NCI-H1694 treated with DMSO at 0.1 percent for 48 hours (cell line): Measurements from ENCODE around the gene HIRA.
"Not testable (repeated sequence)": the region's sequence is repeated elsewhere in the genome, so short reads cannot be mapped to it uniquely, and the experiment has no call there.

Experiments used
- DNase-seq: peaks from one replicate; lab custom pipeline; 2025; lab: John Stamatoyannopoulos, UW

The HIRA gene

GRCh38 chr22:19356708-19357269, 74.7 kb downstream of the HIRA start:
- no peak for DNase-seq

GRCh38 chr22:19355413-19356157, 75.9 kb downstream of the HIRA start:
- no peak for DNase-seq

- no peak for DNase-seq
Observed at GRCh38 chr22:19354201-19354600, 77.3 kb downstream of the HIRA start.

GRCh38 chr22:19353363-19354131, 78.0 kb downstream of the HIRA start:
- no peak for DNase-seq

- no peak for DNase-seq
Observed at GRCh38 chr22:19352766-19353165, 78.8 kb downstream of the HIRA start.

GRCh38 chr22:19352217-19352616, 79.3 kb downstream of the HIRA start:
- no peak for DNase-seq

GRCh38 chr22:19351604-19352003, 79.9 kb downstream of the HIRA start:
- no peak for DNase-seq

- DNase-seq, result no peak
Observed at GRCh38 chr22:19350947-19351346, 80.6 kb downstream of the HIRA start.

- DNase-seq, result no peak
Observed at GRCh38 chr22:19350476-19350859, 81.1 kb downstream of the HIRA start.

- no peak for DNase-seq
Observed at GRCh38 chr22:19349778-19350475, 81.6 kb downstream of the HIRA start.

GRCh38 chr22:19346677-19347265, 84.8 kb downstream of the HIRA start:
- no peak for DNase-seq

- no peak for DNase-seq
Observed at GRCh38 chr22:19344420-19344819, 87.1 kb downstream of the HIRA start.

GRCh38 chr22:19343470-19343869, 88.1 kb downstream of the HIRA start:
- no peak for DNase-seq

- no peak for DNase-seq
Observed at GRCh38 chr22:19341500-19341899, 90.0 kb downstream of the HIRA start.

GRCh38 chr22:19337137-19337536, 94.4 kb downstream of the HIRA start:
- DNase-seq, result no peak

- DNase-seq, result no peak
Observed at GRCh38 chr22:19336133-19337075, 95.1 kb downstream of the HIRA start.

- DNase-seq, result no peak
Observed at GRCh38 chr22:19331975-19332374, 99.6 kb downstream of the HIRA start.

GRCh38 chr22:19331474-19331873, 100.1 kb downstream of the HIRA start:
- no peak for DNase-seq

- DNase-seq, result no peak
Observed at GRCh38 chr22:19330865-19331418, 100.6 kb downstream of the HIRA start.

GRCh38 chr22:19330205-19330604, 101.3 kb downstream of the HIRA start:
- not testable (repeated sequence) for DNase-seq

GRCh38 chr22:19329454-19329853, 102.1 kb downstream of the HIRA start:
- no peak for DNase-seq
